PC-9 (cell line): ENCODE results near the gene MAN1A1. TPM values are rescaled to one million over a fixed set of nuclear protein-coding genes. Genes with fewer than 3 reads are reported as not detected.

Experiments used
- BruUV-seq: library from RNA; stranded (reverse); fragments of 400-500 nt; replicated peaks from 2 replicates; lab custom pipeline; 2021; lab: Mats Ljungman, UMichigan
- CTCF ChIA-PET: fragments of 300-600 bp; sonication (Branson Sonifier 250); formaldehyde crosslinking; loops from one replicate; lab custom pipeline; 2022; ENCODE audit warnings: antibody characterized with exemption; lab: Charles Lee
- POLR2A ChIA-PET: fragments of 300-600 bp; sonication (Branson Sonifier 250); formaldehyde crosslinking; loops from one replicate; lab custom pipeline; 2022; ENCODE audit warnings: antibody characterized with exemption; ENCODE audit not compliant: unreplicated experiment; lab: Charles Lee
- DNase-seq, 2 experiments: peaks; one replicate each; pipeline versions ENCODE4 v3.0.0 to v3.0.0-alpha.2; 2015 to 2022; ENCODE audit warnings: mixed read lengths in 1 of 2
- H2AFZ ChIP-seq: fragments of 200-600 bp; sonication (generic); 2 replicates; pipeline ENCODE4 v1.8.1; 2017; ENCODE audit warnings: antibody characterized with exemption
- H3F3A ChIP-seq: fragments of 200-600 bp; sonication (generic); 2 replicates; pipeline ENCODE4 v1.8.1; 2017; ENCODE audit warnings: antibody characterized with exemption, mild to moderate bottlenecking, low read depth; ENCODE audit not compliant: insufficient read depth
- H3K27ac ChIP-seq: fragments of 200-600 bp; sonication (generic); 2 replicates; pipeline ENCODE4 v1.6.1; 2016; ENCODE audit warnings: mixed run types
- H3K27me3 ChIP-seq: fragments of 200-600 bp; sonication (generic); 2 replicates; pipeline ENCODE4 v1.6.1; 2016; ENCODE audit warnings: low read depth, mixed run types; ENCODE audit not compliant: insufficient read depth
- H3K36me3 ChIP-seq: fragments of 200-600 bp; sonication (generic); 2 replicates; pipeline ENCODE4 v1.6.1; 2016; ENCODE audit warnings: low read depth, mixed run types
- H3K4me1 ChIP-seq: fragments of 200-600 bp; sonication (generic); replicated peaks from 2 replicates; pipeline ENCODE4 v1.6.1; 2016; ENCODE audit warnings: mixed run types; ENCODE audit not compliant: insufficient read depth
- H3K4me2 ChIP-seq: fragments of 200-600 bp; sonication (generic); 2 replicates; pipeline ENCODE4 v1.6.1; 2017; ENCODE audit warnings: mixed run types
- H3K4me3 ChIP-seq: fragments of 200-600 bp; sonication (generic); 2 replicates; pipeline ENCODE4 v1.6.1; 2016; ENCODE audit warnings: mixed run types
- H3K79me2 ChIP-seq: fragments of 200-600 bp; sonication (generic); 2 replicates; pipeline ENCODE4 v1.6.1; 2017; ENCODE audit warnings: low read depth, mixed run types
- H3K9me2 ChIP-seq: fragments of 200-600 bp; sonication (generic); 2 replicates; pipeline ENCODE4 v1.8.1; 2017; ENCODE audit warnings: mild to moderate bottlenecking; ENCODE audit not compliant: insufficient read depth
- H3K9me3 ChIP-seq: fragments of 200-600 bp; sonication (generic); 2 replicates; pipeline ENCODE4 v1.8.1; 2016; ENCODE audit warnings: low read depth; ENCODE audit not compliant: insufficient read depth
- H4K20me1 ChIP-seq: fragments of 200-600 bp; sonication (generic); 2 replicates; pipeline ENCODE4 v1.8.1; 2017; ENCODE audit not compliant: insufficient read depth
- CTCF ChIP-seq: fragments of 200-600 bp; sonication (generic); conservative IDR thresholded peaks from 2 replicates; pipeline ENCODE4 v1.6.1; 2017; ENCODE audit warnings: mixed run types, antibody characterized with exemption, mild to moderate bottlenecking, moderate library complexity
- EZH2 ChIP-seq: fragments of 200-600 bp; sonication (generic); IDR thresholded peaks from 2 replicates; pipeline ENCODE4 v1.8.0; 2017; ENCODE audit warnings: antibody characterized with exemption, low read depth
- intact Hi-C: fragments of 100-400 bp; cut with micrococcal nuclease; formaldehyde crosslinking; loops from one replicate; pipeline ENCODE4 v1.10.0; 2022; ENCODE audit not compliant: unreplicated experiment
- total RNA-seq: library from RNA; stranded (reverse); gene quantifications from 2 replicates; pipeline ENCODE4 v1.2.3, GENCODE V29; 2021

MAN1A1 gene
- total RNA-seq, 1 experiment from 2014 or later = 13.4 TPM

GRCh38 chr6:119303164-119303887, 46.2 kb downstream of the MAN1A1 start:
- Histone ChIP-seq H3K27ac (no peak overlapping the region), H3K36me3 (peaks cover 14% of the 10 kb centered on the region; the same call in 1 of the 2 replicates), H2AFZ (no peak overlapping the region), H3K4me3 (no peak overlapping the region), H3K4me1 (peaks cover 11% of the 10 kb centered on the region), H3K9me2 (no peaks in the 10 kb centered on the region), H3K27me3 (no peaks in the 10 kb centered on the region), H3K4me2 (no peak overlapping the region), H4K20me1 (no peaks in the 10 kb centered on the region), H3F3A (peaks cover 5% of the 10 kb centered on the region; the same call in 1 of the 2 replicates), H3K9me3 (no peaks in the 10 kb centered on the region; the same call in 1 of the 2 replicates), H3K79me2 (no peaks in the 10 kb centered on the region)
- no TSS peak for BruUV-seq
- CTCF ChIA-PET = no interaction called here
- TF ChIP-seq EZH2 (no peak), CTCF (no peak)
- intact Hi-C loops = no loop called here
- POLR2A ChIA-PET = no interaction called here
- no peak for DNase-seq

GRCh38 chr6:119301429-119301828, 48.1 kb downstream of the MAN1A1 start:
- no TSS peak for BruUV-seq
- Histone ChIP-seq H3K27me3 (no peaks in the 10 kb centered on the region), H3K9me3 (no peaks in the 10 kb centered on the region; the same call in 1 of the 2 replicates), H3K36me3 (peaks cover 10% of the 10 kb centered on the region; the same call in 1 of the 2 replicates), H3K79me2 (no peaks in the 10 kb centered on the region), H3K4me1 (no peaks in the 10 kb centered on the region), H3K4me3 (no peak overlapping the region), H2AFZ (no peak overlapping the region), H4K20me1 (no peaks in the 10 kb centered on the region), H3F3A (no peaks in the 10 kb centered on the region), H3K27ac (no peak overlapping the region), H3K9me2 (no peaks in the 10 kb centered on the region), H3K4me2 (no peak overlapping the region)
- ChIA-PET POLR2A (no interaction called here), CTCF (no interaction called here)
- no peak for DNase-seq
- intact Hi-C loops = no loop called here
- TF ChIP-seq CTCF (no peak), EZH2 (no peak)

- H3K9me3 ChIP-seq = no peaks in the 10 kb centered on the region
- CTCF ChIA-PET = no interaction called here
Observed at GRCh38 chr6:119299694-119300093, 49.9 kb downstream of the MAN1A1 start.

More at GRCh38 chr6:119299694-119300093, 49.9 kb downstream of the MAN1A1 start:
- Histone ChIP-seq H2AFZ (no peak overlapping the region), H3K79me2 (no peaks in the 10 kb centered on the region), H3K27me3 (no peaks in the 10 kb centered on the region), H3K9me2 (no peaks in the 10 kb centered on the region), H3K4me3 (no peak overlapping the region), H3F3A (no peaks in the 10 kb centered on the region), H3K27ac (no peak overlapping the region), H3K4me2 (no peak overlapping the region), H4K20me1 (no peaks in the 10 kb centered on the region), H3K36me3 (no peaks in the 10 kb centered on the region), H3K4me1 (no peaks in the 10 kb centered on the region)
- intact Hi-C loops = no loop called here
- no TSS peak for BruUV-seq
- POLR2A ChIA-PET = no interaction called here
- TF ChIP-seq CTCF (no peak), EZH2 (no peak)
- no peak for DNase-seq
